OCI-LY1 (cell line): ENCODE data around the gene ITCH.
A peak's percentile ranks its signal among the peaks of the same experiment; 100 is the strongest.

ENCODE experiments used
- H2AFZ ChIP-seq: fragments of 200-600 bp; sonication (generic), shearing (Covaris generic); 2 replicates; pipeline ENCODE4 v1.6.0; 2014; ENCODE audit warnings: antibody characterized with exemption, mild to moderate bottlenecking, low read length
- H3F3A ChIP-seq: fragments of 200-600 bp; sonication (generic), shearing (Covaris generic); 2 replicates; pipeline ENCODE4 v1.6.0; 2014; ENCODE audit warnings: mild to moderate bottlenecking, antibody characterized with exemption, low read length, moderate library complexity; ENCODE audit not compliant: insufficient read depth
- H3K27ac ChIP-seq: fragments of 200-600 bp; sonication (generic); 2 replicates; pipeline ENCODE4 v1.5.1; 2014; ENCODE audit warnings: low read length, mixed run types, mild to moderate bottlenecking, low read depth; ENCODE audit not compliant: poor library complexity, severe bottlenecking
- H3K27me3 ChIP-seq: fragments of 200-600 bp; sonication (generic); 2 replicates; pipeline ENCODE4 v1.6.0; 2014; ENCODE audit warnings: antibody characterized with exemption, mild to moderate bottlenecking, low read length, moderate library complexity; ENCODE audit not compliant: insufficient read depth
- H3K36me3 ChIP-seq: fragments of 200-600 bp; sonication (generic); 2 replicates; pipeline ENCODE4 v1.6.1; 2014; ENCODE audit warnings: mild to moderate bottlenecking, antibody characterized with exemption, low read length, moderate library complexity, mixed read lengths; ENCODE audit not compliant: insufficient read depth
- H3K4me1 ChIP-seq: fragments of 200-600 bp; sonication (generic); 2 replicates; pipeline ENCODE4 v1.5.1; 2014; ENCODE audit warnings: mild to moderate bottlenecking, low read length, moderate library complexity; ENCODE audit not compliant: insufficient read depth, severe bottlenecking
- H3K4me2 ChIP-seq: fragments of 200-600 bp; sonication (generic), shearing (Covaris generic); 2 replicates; pipeline ENCODE4 v1.6.1; 2014; ENCODE audit warnings: low read length
- H3K4me3 ChIP-seq: fragments of 200-600 bp; sonication (generic); 2 replicates; pipeline ENCODE4 v1.5.1; 2014; ENCODE audit warnings: low read length, low read depth, mild to moderate bottlenecking, mixed read lengths; ENCODE audit not compliant: poor library complexity, severe bottlenecking
- H3K79me2 ChIP-seq: fragments of 200-600 bp; shearing (Covaris generic); 2 replicates; pipeline ENCODE4 v1.6.1; 2016; ENCODE audit warnings: mixed run types, low read length, mixed read lengths; ENCODE audit not compliant: insufficient read depth
- H3K9ac ChIP-seq: fragments of 200-600 bp; sonication (generic), shearing (Covaris generic); 2 replicates; pipeline ENCODE4 v1.6.1; 2014; ENCODE audit warnings: mild to moderate bottlenecking, low read length, mixed read lengths
- H3K9me2 ChIP-seq: fragments of 200-600 bp; sonication (generic), shearing (Covaris generic); 2 replicates; pipeline ENCODE4 v1.6.1; 2014; ENCODE audit warnings: low read depth, mild to moderate bottlenecking, low read length, mixed read lengths
- H3K9me3 ChIP-seq: fragments of 200-600 bp; shearing (Covaris generic); 2 replicates; pipeline ENCODE4 v1.6.1; 2014; ENCODE audit warnings: low read length, mixed read lengths
- H4K20me1 ChIP-seq: fragments of 200-600 bp; sonication (generic), shearing (Covaris generic); 2 replicates; pipeline ENCODE4 v1.6.0; 2016; ENCODE audit warnings: mild to moderate bottlenecking, low read length; ENCODE audit not compliant: insufficient read depth
- CTCF ChIP-seq: fragments of 200-600 bp; sonication (generic), shearing (Covaris generic); IDR thresholded peaks from 2 replicates; pipeline ENCODE4 v1.5.1; 2017; ENCODE audit warnings: mild to moderate bottlenecking, antibody characterized with exemption, low read length, moderate library complexity, mixed read lengths
- EZH2 ChIP-seq: fragments of 200-600 bp; sonication (generic), shearing (Covaris generic); IDR thresholded peaks from 2 replicates; pipeline ENCODE4 v1.8.0; 2017; ENCODE audit warnings: borderline replicate concordance, mixed run types, mild to moderate bottlenecking, antibody characterized with exemption, low read length, moderate library complexity, mixed read lengths

Gene ITCH

GRCh38 chr20:34402461-34402860 lies 39.4 kb downstream of the ITCH start:
- Histone ChIP-seq H3K9me2 (no peaks in the 10 kb centered on the region), H3K27ac (peak overlapping the region; percentile 11)

GRCh38 chr20:34403063-34403827 lies 40.2 kb downstream of the ITCH start:
- Histone ChIP-seq H2AFZ (no peak overlapping the region), H3F3A (no peaks in the 10 kb centered on the region), H3K9me2 (no peaks in the 10 kb centered on the region), H3K27me3 (no peaks in the 10 kb centered on the region), H3K4me1 (peaks cover 36% of the 10 kb centered on the region), H4K20me1 (no peaks in the 10 kb centered on the region), H3K36me3 (peaks cover 5% of the 10 kb centered on the region; the same call in 1 of the 2 replicates), H3K4me3 (no peak overlapping the region), H3K4me2 (peak overlapping the region; percentile 41), H3K79me2 (0 out of 2 replicates have a peak, but pooled peaks cover 7% of the 10 kb centered on the region), H3K27ac (peak overlapping the region; percentile 72), H3K9me3 (no peaks in the 10 kb centered on the region), H3K9ac (peak overlapping the region; percentile 3; the same call in 1 of the 2 replicates)
- TF ChIP-seq CTCF (no peak), EZH2 (no peak)

More at GRCh38 chr20:34402461-34402860, 39.4 kb downstream of the ITCH start:
- H3K9me3 ChIP-seq = no peaks in the 10 kb centered on the region
- TF ChIP-seq CTCF (no peak), EZH2 (no peak)
- H3K27me3 ChIP-seq = no peaks in the 10 kb centered on the region
- peaks cover 36% of the 10 kb centered on the region for H3K4me1 ChIP-seq
- no peaks in the 10 kb centered on the region for H4K20me1 ChIP-seq
- no peaks in the 10 kb centered on the region for H3F3A ChIP-seq
- no peak overlapping the region for H2AFZ ChIP-seq
- H3K9ac ChIP-seq = no peak overlapping the region
- H3K79me2 ChIP-seq = 0 out of 2 replicates have a peak, but pooled peaks cover 7% of the 10 kb centered on the region
- H3K4me3 ChIP-seq = no peak overlapping the region
- peaks cover 2% of the 10 kb centered on the region for H3K36me3 ChIP-seq
- no peak overlapping the region for H3K4me2 ChIP-seq

GRCh38 chr20:34403908-34404307 lies 40.8 kb downstream of the ITCH start:
- TF ChIP-seq CTCF (no peak), EZH2 (no peak)
- Histone ChIP-seq H3K27me3 (no peaks in the 10 kb centered on the region), H2AFZ (no peak overlapping the region), H3K9ac (peak overlapping the region; percentile 3; the same call in 1 of the 2 replicates), H3K4me1 (peaks cover 36% of the 10 kb centered on the region), H3K27ac (peak overlapping the region; percentile 72), H3K79me2 (0 out of 2 replicates have a peak, but pooled peaks cover 7% of the 10 kb centered on the region), H3K36me3 (peaks cover 11% of the 10 kb centered on the region), H4K20me1 (no peaks in the 10 kb centered on the region), H3F3A (no peaks in the 10 kb centered on the region), H3K4me3 (no peak overlapping the region), H3K4me2 (peak overlapping the region; percentile 41), H3K9me3 (no peaks in the 10 kb centered on the region), H3K9me2 (no peaks in the 10 kb centered on the region)
